Measurements from ENCODE around the gene WSB2.

GRCh38 chr12:118109088-118109487 lies 48.1 kb upstream of the WSB2 start:
- no peak for TF ChIP-seq CTCF (IDR thresholded peaks at IDR 0.05)
- no peak for TF ChIP-seq POLR2A (IDR thresholded peaks at IDR 0.05)

All from ovary (tissue), 3 donors.